ENCODE data around the gene TNIP3. TPM values are rescaled to one million over a fixed set of nuclear protein-coding genes. Genes with fewer than 3 reads are reported as not detected.

The TNIP3 gene
- total RNA-seq, 1 donor from 2014 or later: 0.32 TPM

DNA sequence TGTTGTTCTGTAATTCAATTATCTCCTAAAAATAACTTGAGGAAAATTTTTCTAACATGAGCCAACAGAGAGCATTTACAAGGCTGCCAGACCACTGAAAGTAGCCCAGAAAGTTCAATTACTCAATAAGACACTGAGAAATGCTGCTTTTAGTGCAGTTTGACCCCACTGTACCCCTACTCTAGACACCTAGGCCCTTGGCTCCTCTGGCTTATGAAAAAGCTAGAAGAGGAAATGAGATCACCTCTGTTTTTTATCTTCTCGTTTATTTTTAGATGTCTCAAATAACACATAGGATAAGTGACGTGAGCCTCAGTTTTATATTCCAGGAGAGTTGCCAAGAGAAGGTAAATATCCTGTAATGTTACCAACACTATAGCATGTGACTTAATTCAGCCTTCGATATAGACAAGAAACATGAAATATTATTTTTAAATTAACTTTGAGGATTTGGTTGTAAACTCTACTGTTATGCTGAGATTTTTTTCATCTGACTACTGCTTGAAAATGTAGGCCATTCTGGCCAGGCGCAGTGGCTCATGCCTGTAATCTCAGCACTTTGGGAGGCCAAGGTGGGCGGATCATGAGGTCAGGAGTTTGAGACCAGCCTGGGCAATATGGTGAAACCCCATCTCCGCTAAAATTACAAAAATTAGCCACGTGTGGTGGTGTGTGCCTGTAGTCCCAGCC is 24.4 kb downstream of the TNIP3 start:
- no peak for DNase-seq (ENCODE audit: low spot score)

DNA sequence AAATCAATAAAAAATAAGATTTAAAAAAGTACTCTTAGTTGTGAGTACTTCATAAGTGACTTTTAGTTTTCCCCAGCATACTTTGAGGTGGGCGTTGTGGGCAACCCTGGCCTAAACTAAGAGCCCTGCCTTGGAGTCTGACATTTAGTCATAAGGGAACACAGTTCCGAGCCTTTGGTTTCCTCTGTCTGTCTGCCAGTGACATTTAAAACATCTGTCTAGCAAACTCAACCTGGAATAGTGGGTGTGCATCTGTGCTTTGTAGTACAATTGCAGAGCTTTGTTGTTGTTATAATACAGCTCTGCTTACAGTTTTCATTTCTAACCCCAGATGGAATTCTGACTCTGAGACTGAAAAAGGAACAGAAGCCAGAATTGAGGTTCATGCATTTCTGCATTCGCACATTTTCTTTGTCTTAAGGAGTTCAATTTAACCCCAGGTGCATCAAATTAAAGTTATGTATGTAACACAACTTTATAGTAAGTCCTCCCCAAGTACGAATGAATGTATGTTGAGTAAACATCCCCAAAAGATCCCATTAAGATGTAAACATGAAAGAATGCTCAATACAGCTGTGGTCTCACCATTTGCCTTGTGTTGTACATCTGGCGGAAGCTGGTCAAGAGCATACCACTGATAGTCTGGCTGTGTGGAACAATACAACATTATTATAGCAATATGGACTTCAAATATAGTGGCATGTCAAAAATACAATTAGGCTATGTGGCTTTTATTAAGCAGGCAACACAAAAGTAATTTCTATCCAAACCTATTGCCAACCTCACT is 25.9 kb downstream of the TNIP3 start:
- DNase-seq (ENCODE audit: low spot score): no peak

DNA sequence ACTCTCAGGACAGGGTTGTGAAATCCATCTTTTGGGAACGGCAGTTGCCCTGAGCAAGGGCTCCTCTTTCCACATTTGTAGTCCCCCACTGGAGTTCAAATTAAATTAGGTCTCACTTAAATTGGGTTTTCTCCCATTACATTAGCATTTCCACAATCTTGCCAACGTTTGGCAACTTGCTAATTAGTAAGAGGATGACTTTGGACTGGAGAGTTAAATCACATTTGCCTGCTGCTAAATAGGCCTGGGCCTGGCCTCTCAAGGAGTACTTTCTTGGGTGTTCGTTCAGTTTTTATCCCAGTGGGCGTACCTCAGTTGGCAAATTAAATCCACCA is 33.8 kb downstream of the TNIP3 start:
- DNase-seq (ENCODE audit: low spot score): no peak

- DNase-seq (ENCODE audit: low spot score): no peak
Observed at GRCh38 chr4:121129606-121130325, 34.4 kb downstream of the TNIP3 start.

DNA sequence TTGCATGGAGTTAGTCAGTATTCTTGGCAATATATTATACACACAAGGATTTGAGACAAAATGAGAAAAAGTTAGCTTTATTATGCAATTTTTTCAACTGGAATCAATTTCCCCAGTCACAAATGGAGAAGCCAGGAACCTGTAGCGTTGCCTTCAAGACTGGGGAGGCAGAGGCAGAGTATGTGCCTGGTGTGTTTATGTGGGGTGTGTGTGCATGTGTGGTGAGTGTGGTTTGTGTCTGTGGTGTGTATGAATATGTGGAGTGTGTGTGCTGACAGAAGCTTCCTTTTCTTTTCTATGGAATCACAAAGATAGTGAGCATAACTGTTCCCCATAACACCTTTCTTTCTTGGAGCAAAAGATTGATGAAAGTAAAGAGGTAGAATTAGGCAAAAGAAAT is 37.0 kb downstream of the TNIP3 start:
- no peak for DNase-seq (ENCODE audit: low spot score)

- DNase-seq (ENCODE audit: low spot score): no peak
Observed at GRCh38 chr4:121126449-121127006, 37.6 kb downstream of the TNIP3 start.

GRCh38 chr4:121125498-121125885 is 38.6 kb downstream of the TNIP3 start:
- no peak for DNase-seq (ENCODE audit: low spot score)

GRCh38 chr4:121122661-121123060 is 41.5 kb downstream of the TNIP3 start:
- no peak for DNase-seq (ENCODE audit: low spot score)

DNA sequence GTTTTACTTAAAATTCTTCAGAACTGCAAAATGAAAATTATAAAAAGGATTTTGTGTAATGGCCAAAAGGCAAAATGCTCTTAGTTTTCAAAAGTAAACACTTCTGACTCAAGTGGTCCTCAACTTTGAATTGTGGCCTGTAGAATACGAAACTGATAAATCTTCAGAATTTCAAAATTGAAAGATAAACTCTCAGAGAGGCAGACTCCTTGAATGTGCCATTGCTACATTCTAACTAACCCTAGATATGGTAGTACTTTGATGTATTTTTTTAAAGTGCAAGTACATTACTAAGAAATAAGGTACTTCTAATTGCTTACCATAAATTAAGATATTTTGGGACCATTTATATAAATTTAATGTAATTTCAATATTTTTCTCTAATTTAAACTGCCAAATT is 44.4 kb downstream of the TNIP3 start:
- DNase-seq (ENCODE audit: low spot score): no peak

DNA sequence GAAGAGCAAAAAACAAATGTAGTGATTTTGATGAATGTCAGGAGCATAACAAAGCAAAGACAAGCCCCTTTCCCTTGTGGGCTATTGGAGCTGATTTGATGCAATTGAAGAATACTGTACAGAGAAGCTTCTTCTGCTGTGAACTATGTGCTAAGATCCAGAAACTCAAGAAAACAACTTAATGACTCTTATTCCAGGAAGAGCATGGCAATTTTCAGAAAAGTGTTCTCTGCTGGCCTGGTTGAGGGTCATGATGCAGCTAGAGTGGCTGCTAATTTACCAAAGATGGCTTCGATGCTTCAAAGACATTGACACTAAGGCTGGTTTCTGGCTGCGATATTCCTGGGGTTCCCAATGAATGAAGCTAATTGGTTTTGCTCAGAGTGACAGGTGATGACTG is 45.8 kb downstream of the TNIP3 start:
- no peak for DNase-seq (ENCODE audit: low spot score)

- no peak for DNase-seq (ENCODE audit: low spot score)
Observed at GRCh38 chr4:121114756-121115155, 49.4 kb downstream of the TNIP3 start.

- DNase-seq (ENCODE audit: low spot score): no peak
Observed at GRCh38 chr4:121112530-121112929, 51.6 kb downstream of the TNIP3 start.

DNA sequence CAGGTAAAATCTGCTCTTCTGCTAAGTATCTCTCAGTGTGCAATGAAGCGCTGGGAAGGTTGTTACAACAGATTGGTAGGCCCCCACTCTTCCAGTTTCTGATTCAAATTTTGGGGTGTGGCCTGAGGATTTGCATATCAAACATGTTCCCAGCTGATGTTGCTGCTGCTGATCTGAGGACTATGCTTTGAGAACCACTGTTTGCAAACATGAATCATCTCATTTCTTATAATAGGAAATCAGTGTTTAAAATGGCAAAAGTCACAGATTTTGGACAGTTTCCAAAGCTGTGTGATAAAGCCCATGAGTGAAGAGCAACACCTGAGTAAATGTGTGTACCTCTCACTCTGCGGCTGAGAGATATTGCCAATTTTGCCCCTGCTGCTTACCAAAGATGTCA is 55.6 kb downstream of the TNIP3 start:
- DNase-seq (ENCODE audit: low spot score): no peak

- DNase-seq (ENCODE audit: low spot score): no peak
Observed at GRCh38 chr4:121107507-121107906, 56.6 kb downstream of the TNIP3 start.

DNA sequence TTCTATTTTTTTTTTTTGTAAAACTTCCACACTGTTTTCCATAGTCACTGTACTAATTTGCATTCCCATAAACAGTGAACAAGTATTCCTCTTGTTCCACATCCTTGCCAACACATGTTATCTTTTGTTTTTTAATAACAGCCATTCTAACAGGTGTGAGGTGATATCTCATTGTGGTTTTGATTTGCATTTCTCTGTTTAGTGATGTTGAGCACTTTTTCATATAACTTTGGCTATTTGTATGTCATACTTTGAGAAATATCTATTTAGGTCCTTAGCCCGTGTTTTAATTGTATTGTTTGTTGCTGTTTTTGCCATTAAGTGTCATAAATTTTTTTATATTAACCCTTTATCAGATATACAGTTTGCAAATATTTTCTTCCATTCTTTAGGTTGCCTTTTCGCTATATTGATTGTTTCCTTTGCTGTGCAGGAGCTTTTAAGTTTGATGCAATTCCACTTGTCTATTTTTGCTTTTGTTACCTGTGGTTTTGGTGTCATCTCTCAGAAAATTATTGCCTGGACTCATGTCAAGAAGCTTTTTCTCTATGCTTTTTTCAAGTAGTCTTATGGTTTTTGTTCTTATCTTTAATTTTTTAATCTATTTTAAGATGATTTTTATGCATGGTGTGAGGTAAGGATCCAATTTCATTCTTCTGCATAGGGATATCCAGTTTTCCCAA is 63.9 kb downstream of the TNIP3 start:
- DNase-seq (ENCODE audit: low spot score): no peak

DNA sequence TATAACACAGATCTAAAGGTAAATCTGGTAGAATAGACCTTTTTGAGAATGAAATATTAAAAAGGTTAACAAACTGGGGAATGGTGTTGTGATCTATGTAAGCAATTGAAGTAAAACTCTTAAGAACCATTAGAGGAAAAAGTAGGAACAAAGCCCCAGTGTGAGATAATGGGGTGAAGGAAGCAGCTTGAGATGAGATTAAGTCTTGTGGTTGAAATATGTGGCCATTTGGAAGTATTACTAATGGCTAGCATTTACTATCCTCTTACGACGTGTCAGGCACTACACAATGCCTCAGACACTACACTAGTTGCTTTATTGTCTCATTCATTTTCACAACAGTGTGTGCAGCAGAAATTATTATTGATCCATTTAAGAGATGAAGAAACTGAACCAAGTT is 65.9 kb downstream of the TNIP3 start:
- no peak for DNase-seq (ENCODE audit: low spot score)

GRCh38 chr4:121096629-121097028 is 67.5 kb downstream of the TNIP3 start:
- DNase-seq (ENCODE audit: low spot score): no peak

GRCh38 chr4:121096191-121096590 is 67.9 kb downstream of the TNIP3 start:
- no peak for DNase-seq (ENCODE audit: low spot score)

DNA sequence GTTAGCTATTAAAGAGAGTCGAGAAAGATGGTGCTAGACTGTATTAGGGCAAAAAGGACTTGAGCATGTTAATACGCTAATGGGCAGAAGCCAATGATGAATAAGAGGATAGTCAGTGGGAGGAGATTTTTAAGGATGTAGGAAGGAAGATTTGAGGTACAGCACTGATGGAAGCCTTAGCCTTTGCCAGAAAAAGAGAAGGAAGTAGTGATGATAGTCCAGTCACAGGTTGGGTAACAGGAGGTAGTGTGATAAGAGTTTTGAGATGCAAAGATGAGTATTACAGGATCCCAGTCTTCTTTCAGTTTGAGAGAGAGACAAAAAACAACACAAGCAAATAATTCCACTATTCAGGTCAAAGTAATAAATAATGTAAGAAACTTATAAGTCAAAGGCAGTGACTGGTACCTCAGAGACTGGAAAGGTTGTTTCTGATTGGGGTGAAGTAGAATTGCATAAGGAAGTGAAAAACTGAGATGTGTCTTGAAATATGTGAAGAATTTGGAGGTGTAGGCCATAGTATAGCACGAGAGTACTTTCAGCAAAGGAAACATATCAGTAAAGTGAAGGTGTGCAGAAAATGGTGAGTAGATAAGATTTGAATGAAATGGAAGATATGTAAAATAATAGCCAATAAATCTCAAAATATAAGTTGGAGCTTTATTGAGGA is 69.7 kb downstream of the TNIP3 start:
- DNase-seq (ENCODE audit: low spot score): no peak

DNA sequence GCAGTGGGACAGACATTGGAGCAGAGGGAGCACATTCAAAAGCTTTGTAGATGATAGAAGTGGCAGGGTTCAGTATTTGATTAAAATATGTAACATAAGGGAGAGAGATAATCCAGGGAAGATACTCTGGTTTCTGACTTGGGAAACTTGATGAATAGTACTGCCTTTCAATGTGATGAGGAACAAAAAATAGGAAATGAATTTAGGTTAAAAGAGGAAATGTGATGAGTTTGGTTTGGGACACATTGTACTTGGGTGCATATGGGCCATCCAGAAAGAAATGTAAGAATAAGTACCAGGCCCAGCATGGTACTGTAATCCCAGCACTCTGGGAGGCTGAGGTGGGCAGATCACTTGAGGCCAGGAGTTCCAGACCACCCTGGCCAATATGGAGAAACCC is 70.9 kb downstream of the TNIP3 start:
- no peak for DNase-seq (ENCODE audit: low spot score)

GRCh38 chr4:121091941-121092340 is 72.2 kb downstream of the TNIP3 start:
- DNase-seq (ENCODE audit: low spot score): no peak

DNA sequence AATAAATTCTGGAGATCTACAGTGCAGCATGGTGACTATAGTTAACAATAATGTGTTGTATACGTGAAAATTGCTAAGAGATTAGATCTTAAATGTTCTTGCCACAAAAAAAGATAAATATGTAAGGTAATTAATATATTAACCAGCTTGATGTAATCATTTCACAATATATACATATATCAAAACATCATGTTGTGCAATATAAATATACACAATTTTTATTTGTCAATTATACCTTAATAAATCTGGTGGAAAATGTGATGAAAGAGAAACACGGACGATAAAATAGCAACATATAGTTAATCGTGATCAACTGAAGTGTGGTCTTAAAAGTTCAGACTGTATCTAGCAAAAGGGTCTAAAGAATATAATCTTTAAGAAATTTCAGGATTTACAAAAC is 75.3 kb downstream of the TNIP3 start:
- DNase-seq (ENCODE audit: low spot score): no peak

Data from mucosa of gallbladder (tissue), 1 donor.